K562 (cell line): Measurements from ENCODE around the gene SFMBT2. TPM values are rescaled to one million over a fixed set of nuclear protein-coding genes. Genes with fewer than 3 reads are reported as not detected.

Source experiments
- ATAC-seq: fragments of 200-7000 bp; cut with Tn5 transposase; 3 replicates; pipeline ENCODE4 v1.9.1; 2020; ENCODE audit warnings: moderate library complexity
- BruUV-seq: library from RNA; stranded (reverse); fragments of 400-500 nt; replicated peaks from 2 replicates; lab custom pipeline; 2021; lab: Mats Ljungman, UMichigan
- CTCF ChIA-PET: fragments of 300-600 bp; formaldehyde crosslinking; extraction: SDS; loops from one replicate; lab custom pipeline; 2021; ENCODE audit warnings: low intra/inter-chr PET ratio; lab: Yijun Ruan, JAX
- POLR2A ChIA-PET: fragments of 300-600, 350-650 bp; sonication (Branson Sonifier 250); formaldehyde crosslinking; extraction: SDS; loops from one replicate; lab custom pipeline; 2021; ENCODE audit warnings: antibody characterized with exemption, inconsistent platforms; lab: Yijun Ruan, JAX
- DNase-seq, 4 experiments: peaks; one replicate each; pipeline versions ENCODE4 v3.0.0 to v3.0.0-alpha.2; 2011 to 2018; ENCODE audit warnings: low spot score in 3 of 4, mixed read lengths in 3 of 4; ENCODE audit errors: extremely low read depth in 1 of 4
- FAIRE-seq: peaks from 2 replicates; lab custom pipeline; 2011; peaks lifted over from hg19 to GRCh38; lab: Jason Lieb, UNC
- H2AFZ ChIP-seq: 2 replicates; pipeline ENCODE4 v1.6.0; 2011; ENCODE audit warnings: low read depth, low read length, control low read depth, inconsistent platforms
- H3K27ac ChIP-seq: fragments of 200-600 bp; 3 replicates; pipeline ENCODE4 v1.8.0; 2011; ENCODE audit warnings: low read depth, mild to moderate bottlenecking, control low read depth, inconsistent platforms, low read length, moderate library complexity, mixed read lengths; ENCODE audit errors: extremely low read depth
- H3K27me3 ChIP-seq, 2 experiments: fragments of 300-600 bp in 1 of 2; 2 replicates in 1 of 2; 3 replicates in 1 of 2; pipeline versions ENCODE4 v1.6.0 to v1.8.0; 2011; ENCODE audit warnings: inconsistent platforms in 2 of 2, low read length in 2 of 2, mild to moderate bottlenecking in 1 of 2, mixed read lengths in 1 of 2, moderate library complexity in 1 of 2; ENCODE audit not compliant: control insufficient read depth in 2 of 2, insufficient read depth in 2 of 2
- H3K36me3 ChIP-seq: fragments of 300-600 bp; 3 replicates; pipeline ENCODE4 v1.8.0; 2011; ENCODE audit warnings: mild to moderate bottlenecking, low read length, inconsistent platforms; ENCODE audit not compliant: control insufficient read depth, insufficient read depth
- H3K4me1 ChIP-seq, 2 experiments: fragments of 200-600 bp in 1 of 2; replicated peaks in 1 of 2; 2 replicates in 1 of 2; 3 replicates in 1 of 2; pipeline versions ENCODE4 v1.5.1 to v1.8.0; 2011; ENCODE audit warnings: inconsistent platforms in 2 of 2, low read length in 2 of 2, mild to moderate bottlenecking in 1 of 2, mixed read lengths in 1 of 2, moderate library complexity in 1 of 2; ENCODE audit not compliant: control insufficient read depth in 2 of 2, insufficient read depth in 2 of 2
- H3K4me2 ChIP-seq: 2 replicates; pipeline ENCODE4 v1.6.1; 2011; ENCODE audit warnings: low read length, control low read depth, inconsistent platforms, mixed read lengths; ENCODE audit not compliant: insufficient read depth
- H3K4me3 ChIP-seq: fragments of 200-600 bp; sonication (generic), shearing (Covaris generic); 2 replicates; pipeline ENCODE4 v1.5.1; 2016; ENCODE audit warnings: control low read depth, inconsistent platforms
- H3K79me2 ChIP-seq: fragments of 200-600 bp; 3 replicates; pipeline ENCODE4 v1.8.0; 2011; ENCODE audit warnings: low read length, inconsistent platforms; ENCODE audit not compliant: control insufficient read depth, insufficient read depth
- H3K9ac ChIP-seq, 2 experiments: 2 replicates each; pipeline versions ENCODE4 v1.6.0 to v1.6.1; 2011; ENCODE audit warnings: low read depth in 2 of 2, low read length in 2 of 2, control low read depth in 1 of 2, inconsistent platforms in 1 of 2, mild to moderate bottlenecking in 1 of 2, mixed read lengths in 1 of 2; ENCODE audit not compliant: insufficient read depth in 1 of 2
- H3K9me1 ChIP-seq: one replicate; pipeline ENCODE4 v1.6.0; 2011; ENCODE audit warnings: inconsistent platforms, mild to moderate bottlenecking, low read length, moderate library complexity; ENCODE audit not compliant: control insufficient read depth, insufficient read depth
- H3K9me3 ChIP-seq: replicated peaks from 2 replicates; pipeline ENCODE4 v1.5.1; 2011; ENCODE audit warnings: low read depth, low read length, inconsistent platforms; ENCODE audit not compliant: control insufficient read depth, insufficient read depth
- H4K20me1 ChIP-seq: replicated peaks from 2 replicates; pipeline ENCODE4 v1.6.1; 2011; ENCODE audit warnings: low read length, inconsistent platforms, mixed read lengths; ENCODE audit not compliant: control insufficient read depth, insufficient read depth
- CBX2 ChIP-seq: fragments of 200-600 bp; sonication (generic); IDR thresholded peaks from one replicate; pipeline ENCODE4 v1.6.1; 2012; ENCODE audit warnings: mild to moderate bottlenecking, low read length, inconsistent platforms; ENCODE audit not compliant: insufficient read depth, poor library complexity, severe bottlenecking
- E2F6 ChIP-seq, 2 experiments: IDR thresholded peaks; 2 replicates each; pipeline ENCODE4 v1.6.1; 2011; ENCODE audit warnings: borderline replicate concordance in 1 of 2, control low read depth in 1 of 2, low read depth in 1 of 2, low read length in 1 of 2, mild to moderate bottlenecking in 1 of 2, mixed read lengths in 1 of 2, moderate library complexity in 1 of 2; ENCODE audit not compliant: insufficient read depth in 1 of 2, insufficient read length in 1 of 2, poor library complexity in 1 of 2, severe bottlenecking in 1 of 2; ENCODE audit errors: extremely low read depth in 1 of 2
- ETS1 ChIP-seq: conservative IDR thresholded peaks from 2 replicates; pipeline ENCODE4 v1.6.1; 2011; ENCODE audit warnings: low read depth, mild to moderate bottlenecking, low read length; ENCODE audit not compliant: control insufficient read depth
- ETV5 ChIP-seq: sonication (generic); formaldehyde crosslinking; IDR thresholded peaks from 2 replicates; pipeline ENCODE4 v1.4.0; 2020; ENCODE audit warnings: low read depth, mild to moderate bottlenecking, missing genetic modification reagents
- GTF2A2 ChIP-seq: IDR thresholded peaks from 2 replicates; pipeline ENCODE4 v1.6.1; 2016; ENCODE audit warnings: mild to moderate bottlenecking, missing genetic modification characterization, missing compliant biosample characterization
- JUND ChIP-seq, 2 experiments: IDR thresholded peaks; 2 replicates in 1 of 2; 3 replicates in 1 of 2; pipeline ENCODE4 v1.6.1; 2011; ENCODE audit warnings: borderline replicate concordance in 2 of 2, low read depth in 2 of 2, low read length in 2 of 2, improper control_type of control experiment in 1 of 2, missing biosample characterization in 1 of 2, missing genetic modification characterization in 1 of 2, missing genetic modification reagents in 1 of 2
- MIER1 ChIP-seq: fragments of 450-650 bp; IDR thresholded peaks from 2 replicates; pipeline ENCODE4 v1.6.1; 2016; ENCODE audit warnings: antibody characterized with exemption, mild to moderate bottlenecking, low read depth
- NR2C2 ChIP-seq, 2 experiments: fragments of 200-800 bp in 1 of 2; sonication (Bioruptor generic) in 1 of 2; sonication (generic) in 1 of 2; formaldehyde crosslinking in 1 of 2; IDR thresholded peaks; 2 replicates each; pipeline versions ENCODE4 v1.6.1 to v1.8.0; 2016 to 2022; ENCODE audit warnings: mild to moderate bottlenecking in 1 of 2, missing compliant biosample characterization in 1 of 2, missing genetic modification characterization in 1 of 2, missing genetic modification reagents in 1 of 2
- PHB ChIP-seq: fragments of 250-450 bp; sonication (Bioruptor Pico); IDR thresholded peaks from 2 replicates; pipeline ENCODE4 v1.5.0; 2021
- RBM39 ChIP-seq: fragments of 200-400 bp; formaldehyde crosslinking; optimal IDR thresholded peaks from 2 replicates; pipeline ENCODE3; 2018; ENCODE audit warnings: low read depth, low read length
- RFX1 ChIP-seq: fragments of 450-650 bp; IDR thresholded peaks from 2 replicates; pipeline ENCODE4 v1.6.1; 2016; ENCODE audit warnings: mild to moderate bottlenecking, moderate library complexity
- SMARCB1 ChIP-seq: IDR thresholded peaks from 2 replicates; pipeline ENCODE4 v1.6.1; 2011; ENCODE audit warnings: improper control_type of control experiment, low read depth; ENCODE audit not compliant: insufficient read length
- THAP12 ChIP-seq: fragments of 250-450 bp; sonication (Bioruptor Pico); IDR thresholded peaks from 2 replicates; pipeline ENCODE4 v1.9.0; 2021; ENCODE audit warnings: mild to moderate bottlenecking, inconsistent platforms
- ZNF124 ChIP-seq: sonication (generic); formaldehyde crosslinking; IDR thresholded peaks from 2 replicates; pipeline ENCODE4 v1.8.1; 2022; ENCODE audit warnings: missing genetic modification reagents
- WGBS: fragments of 100-300 bp; shearing (Covaris generic); methylation state at CpG from one replicate; pipeline ENCODE4 v1.1.6; 2016; ENCODE audit warnings: low coverage, mixed read lengths; ENCODE audit not compliant: insufficient coverage; ENCODE audit errors: missing lambda C conversion rate; 5-methylcytosine and 5-hydroxymethylcytosine counted together
- in situ Hi-C: fragments of 300-500 bp; cut with MboI; formaldehyde crosslinking; loops from 4 replicates; pipeline ENCODE4 v1.15.0; 2018; ENCODE audit warnings: inconsistent platforms, mixed read lengths
- intact Hi-C: fragments of 100-400 bp; cut with micrococcal nuclease; formaldehyde crosslinking; loops from 2 replicates; pipeline ENCODE4 v1.14.2; 2022
- polyA plus RNA-seq, 8 experiments: library from polyadenylated mRNA; depleted of rRNA in 4 of 8; stranded (reverse) in 5 of 8; unstranded in 3 of 8; fragments of >200 nt; fragmentation: Nextera tagmentation in 2 of 8; fragmentation: Illumina TruSeq in 1 of 8; extraction: Ambion mirVana in 2 of 8; extraction: Trizol in 1 of 8; gene quantifications; 2 replicates each; pipeline versions ENCODE4 v1.2.1 to v1.2.3, GENCODE V29; 2011 to 2014; ENCODE audit warnings: inconsistent platforms in 1 of 8, missing spikeins in 1 of 8
- total RNA-seq, 7 experiments: library from RNA; depleted of rRNA in 6 of 7; stranded (reverse); fragments of >200 nt in 6 of 7; fragmentation: Illumina TruSeq in 2 of 7; extraction: Trizol in 2 of 7; gene quantifications; 2 replicates each; pipeline versions ENCODE4 v1.2.1 to v1.2.3, GENCODE V29; 2011 to 2021; ENCODE audit warnings: low replicate concordance in 1 of 7

Gene SFMBT2
- total and polyA plus RNA-seq, 9 of the 15 experiments (the other 6 are each of a cell fraction or from before 2014, with no cell fraction given), result 1.2 to 13.6 (median 7.6) TPM

GRCh38 chr10:7261351-7261750 lies 149.5 kb downstream of the SFMBT2 start:
- Histone ChIP-seq H2AFZ (no peak overlapping the region), H3K4me3 (no peak overlapping the region), H3K9me1 (no peaks in the 10 kb centered on the region), H3K27ac (no peak overlapping the region), H3K9ac (no peak overlapping the region), H3K36me3 (0 out of 3 replicates have a peak, but pooled peaks cover 3% of the 10 kb centered on the region), H3K27me3 (no peaks in the 10 kb centered on the region), H3K9me3 (no peaks in the 10 kb centered on the region), H4K20me1 (no peaks in the 10 kb centered on the region), H3K4me2 (no peak overlapping the region), H3K79me2 (peaks cover 7% of the 10 kb centered on the region; the same call in 2 of the 3 replicates), H3K4me1 (peaks cover 0 to 6% of the 10 kb centered on the region in 2 experiments; a peak in 3 of 5 replicates)
- BruUV-seq, result no TSS peak
- intact Hi-C loops, result loop anchor here (5.0 kb wide), 1 partner anchor 426 kb away; no protein-coding TSS in a partner anchor
- in situ Hi-C loops, result loop anchor here (10.0 kb wide), 1 partner anchor 143 kb away; no protein-coding TSS in a partner anchor
- DNase-seq (no peak), FAIRE-seq (no peak), ATAC-seq (no peak)
- ChIA-PET CTCF (interaction anchor here (1.4 kb wide), 1 partner anchor 148 kb away, joined by 4 read pairs; no protein-coding TSS in a partner anchor), POLR2A (interaction anchor here (0.9 kb wide), 1 partner anchor 74 kb away, joined by 3 read pairs; no protein-coding TSS in a partner anchor)
- WGBS, result 68% methylated on average over 5 of the region's 5 CpGs
- TF ChIP-seq MIER1 (no peak), E2F6 (IDR thresholded peaks at IDR 0.05; ENCODE audit: borderline replicate concordance in 1 of 2, extremely low read depth in 1 of 2, insufficient read depth in 1 of 2, insufficient read length in 1 of 2, low read depth in 1 of 2, low read length in 1 of 2, poor library complexity in 1 of 2, severe bottlenecking in 1 of 2) (no peak), ETS1 (no peak), PHB (CRISPR knock-in tag) (no peak), SMARCB1 (no peak), JUND (IDR thresholded peaks at IDR 0.05; ENCODE audit: borderline replicate concordance, low read depth, low read length) (no peak), JUND (tag; IDR thresholded peaks at IDR 0.05; ENCODE audit: borderline replicate concordance, low read depth, low read length) (no peak), RFX1 (no peak), THAP12 (no peak), ZNF124 (CRISPR knock-in tag) (no peak), ETV5 (no peak), RBM39 (no peak), CBX2 (no peak), NR2C2 (CRISPR knock-in tag; IDR thresholded peaks at IDR 0.05) (no peak), NR2C2 (tag; IDR thresholded peaks at IDR 0.05) (no peak), GTF2A2 (no peak)
